Activated T-cell treated with anti-CD3 and anti-CD28 coated beads, Interleukin-2, amount 50 U/mL, for 24 hours (primary cell): ENCODE results near the gene OPHN1.

Experiments used
- DNase-seq: peaks from one replicate; pipeline ENCODE4 v3.0.0-alpha.2; 2020
- H3K27ac Mint-ChIP-seq: 2 replicates; pipeline ENCODE4 v1.8.0; 2020; ENCODE audit warnings: mild to moderate bottlenecking, mixed read lengths
- H3K27me3 Mint-ChIP-seq: 2 replicates; pipeline ENCODE4 v1.8.0; 2020; ENCODE audit warnings: mixed read lengths
- H3K36me3 Mint-ChIP-seq: 2 replicates; pipeline ENCODE4 v1.8.0; 2020; ENCODE audit warnings: low read depth, mixed read lengths
- H3K4me1 Mint-ChIP-seq: 2 replicates; pipeline ENCODE4 v1.8.0; 2020; ENCODE audit warnings: low read depth, mixed read lengths
- H3K4me3 Mint-ChIP-seq: 2 replicates; pipeline ENCODE4 v1.8.0; 2020; ENCODE audit warnings: mild to moderate bottlenecking, moderate library complexity, mixed read lengths
- H3K9me3 Mint-ChIP-seq: 2 replicates; pipeline ENCODE4 v1.8.0; 2020; ENCODE audit warnings: mixed read lengths

OPHN1 gene

GRCh38 chrX:68203646-68204045 is 229.6 kb downstream of the OPHN1 start:
- no peaks in the 10 kb centered on the region for H3K4me1 Mint-ChIP-seq
- no peaks in the 10 kb centered on the region for H3K36me3 Mint-ChIP-seq
- H3K4me3 Mint-ChIP-seq = no peak overlapping the region
- H3K27me3 Mint-ChIP-seq = peaks cover 56% of the 10 kb centered on the region
- no peaks in the 10 kb centered on the region for H3K9me3 Mint-ChIP-seq
- no peak for DNase-seq
- no peak overlapping the region for H3K27ac Mint-ChIP-seq

- H3K4me1 Mint-ChIP-seq = no peaks in the 10 kb centered on the region
- no peaks in the 10 kb centered on the region for H3K9me3 Mint-ChIP-seq
- H3K27me3 Mint-ChIP-seq = peaks cover 53% of the 10 kb centered on the region
- H3K4me3 Mint-ChIP-seq = no peak overlapping the region
- no peaks in the 10 kb centered on the region for H3K36me3 Mint-ChIP-seq
- DNase-seq = no peak
- H3K27ac Mint-ChIP-seq = no peak overlapping the region
Measured at GRCh38 chrX:68203211-68203610, 230.1 kb downstream of the OPHN1 start.

GRCh38 chrX:68199062-68199848 is 234.0 kb downstream of the OPHN1 start:
- H3K4me1 Mint-ChIP-seq = no peaks in the 10 kb centered on the region
- no peaks in the 10 kb centered on the region for H3K36me3 Mint-ChIP-seq
- H3K27ac Mint-ChIP-seq = no peak overlapping the region
- peaks cover 44% of the 10 kb centered on the region for H3K27me3 Mint-ChIP-seq
- DNase-seq = no peak
- no peaks in the 10 kb centered on the region for H3K9me3 Mint-ChIP-seq
- no peak overlapping the region for H3K4me3 Mint-ChIP-seq

GRCh38 chrX:68196939-68197791 is 236.1 kb downstream of the OPHN1 start:
- Mint-ChIP-seq H3K4me3 (no peak overlapping the region), H3K27me3 (peaks cover 48% of the 10 kb centered on the region)

GRCh38 chrX:68195561-68195960 is 237.7 kb downstream of the OPHN1 start:
- no peaks in the 10 kb centered on the region for H3K9me3 Mint-ChIP-seq
- H3K36me3 Mint-ChIP-seq = no peaks in the 10 kb centered on the region
- H3K27ac Mint-ChIP-seq = no peak overlapping the region
- peaks cover 46% of the 10 kb centered on the region for H3K27me3 Mint-ChIP-seq
- H3K4me3 Mint-ChIP-seq = no peak overlapping the region
- DNase-seq = no peak
- no peaks in the 10 kb centered on the region for H3K4me1 Mint-ChIP-seq

More at GRCh38 chrX:68196939-68197791, 236.1 kb downstream of the OPHN1 start:
- H3K4me1 Mint-ChIP-seq = no peaks in the 10 kb centered on the region
- no peaks in the 10 kb centered on the region for H3K9me3 Mint-ChIP-seq
- H3K27ac Mint-ChIP-seq = no peak overlapping the region
- H3K36me3 Mint-ChIP-seq = no peaks in the 10 kb centered on the region
- DNase-seq = no peak

- H3K36me3 Mint-ChIP-seq = no peaks in the 10 kb centered on the region
- H3K4me1 Mint-ChIP-seq = no peaks in the 10 kb centered on the region
- H3K9me3 Mint-ChIP-seq = no peaks in the 10 kb centered on the region
- H3K27me3 Mint-ChIP-seq = peaks cover 41% of the 10 kb centered on the region
- H3K4me3 Mint-ChIP-seq = no peak overlapping the region
- no peak for DNase-seq
- H3K27ac Mint-ChIP-seq = no peak overlapping the region
Measured at GRCh38 chrX:68193786-68194185, 239.5 kb downstream of the OPHN1 start.

- Mint-ChIP-seq H3K4me3 (no peak overlapping the region), H3K27me3 (peaks cover 42% of the 10 kb centered on the region), H3K27ac (no peak overlapping the region), H3K4me1 (no peaks in the 10 kb centered on the region), H3K9me3 (no peaks in the 10 kb centered on the region), H3K36me3 (no peaks in the 10 kb centered on the region)
- no peak for DNase-seq
Measured at GRCh38 chrX:68193234-68193633, 240.1 kb downstream of the OPHN1 start.

GRCh38 chrX:68190799-68191198 is 242.5 kb downstream of the OPHN1 start:
- no peak overlapping the region for H3K4me3 Mint-ChIP-seq
- H3K9me3 Mint-ChIP-seq = no peaks in the 10 kb centered on the region
- no peak for DNase-seq
- H3K27ac Mint-ChIP-seq = no peak overlapping the region
- no peaks in the 10 kb centered on the region for H3K4me1 Mint-ChIP-seq
- H3K27me3 Mint-ChIP-seq = peaks cover 54% of the 10 kb centered on the region
- H3K36me3 Mint-ChIP-seq = no peaks in the 10 kb centered on the region

GRCh38 chrX:68186552-68187262 is 246.6 kb downstream of the OPHN1 start:
- H3K4me3 Mint-ChIP-seq = no peak overlapping the region
- no peaks in the 10 kb centered on the region for H3K9me3 Mint-ChIP-seq
- peaks cover 45% of the 10 kb centered on the region for H3K27me3 Mint-ChIP-seq
- peaks cover 6% of the 10 kb centered on the region for H3K4me1 Mint-ChIP-seq
- no peak for DNase-seq
- H3K36me3 Mint-ChIP-seq = no peaks in the 10 kb centered on the region
- no peak overlapping the region for H3K27ac Mint-ChIP-seq

- Mint-ChIP-seq H3K27me3 (peaks cover 42% of the 10 kb centered on the region), H3K4me1 (peaks cover 15% of the 10 kb centered on the region), H3K27ac (no peak overlapping the region), H3K4me3 (no peak overlapping the region), H3K9me3 (no peaks in the 10 kb centered on the region), H3K36me3 (no peaks in the 10 kb centered on the region)
- no peak for DNase-seq
Measured at GRCh38 chrX:68185161-68185560, 248.1 kb downstream of the OPHN1 start.

- H3K27me3 Mint-ChIP-seq = peaks cover 50% of the 10 kb centered on the region
- no peak for DNase-seq
- no peaks in the 10 kb centered on the region for H3K9me3 Mint-ChIP-seq
- H3K36me3 Mint-ChIP-seq = no peaks in the 10 kb centered on the region
- peaks cover 20% of the 10 kb centered on the region for H3K4me1 Mint-ChIP-seq
- no peak overlapping the region for H3K27ac Mint-ChIP-seq
- H3K4me3 Mint-ChIP-seq = no peak overlapping the region
Measured at GRCh38 chrX:68183612-68184214, 249.6 kb downstream of the OPHN1 start.

- no peaks in the 10 kb centered on the region for H3K36me3 Mint-ChIP-seq
- H3K4me1 Mint-ChIP-seq = peaks cover 22% of the 10 kb centered on the region
- H3K9me3 Mint-ChIP-seq = peaks cover 3% of the 10 kb centered on the region
- no peak for DNase-seq
- no peak overlapping the region for H3K4me3 Mint-ChIP-seq
- H3K27me3 Mint-ChIP-seq = peaks cover 33% of the 10 kb centered on the region
- no peak overlapping the region for H3K27ac Mint-ChIP-seq
Measured at GRCh38 chrX:68180579-68180978, 252.7 kb downstream of the OPHN1 start.

- no peak for DNase-seq
- Mint-ChIP-seq H3K27ac (no peak overlapping the region), H3K36me3 (no peaks in the 10 kb centered on the region), H3K4me1 (peaks cover 22% of the 10 kb centered on the region), H3K9me3 (peaks cover 3% of the 10 kb centered on the region), H3K4me3 (no peak overlapping the region), H3K27me3 (peaks cover 27% of the 10 kb centered on the region)
Measured at GRCh38 chrX:68179355-68179754, 253.9 kb downstream of the OPHN1 start.

- Mint-ChIP-seq H3K36me3 (no peaks in the 10 kb centered on the region), H3K27me3 (peaks cover 30% of the 10 kb centered on the region), H3K27ac (no peak overlapping the region), H3K9me3 (peaks cover 3% of the 10 kb centered on the region), H3K4me3 (no peak overlapping the region), H3K4me1 (peaks cover 18% of the 10 kb centered on the region)
- no peak for DNase-seq
Measured at GRCh38 chrX:68177542-68177941, 255.8 kb downstream of the OPHN1 start.
